Measurements from ENCODE around the gene TBK1. TPM values are rescaled to one million over a fixed set of nuclear protein-coding genes. Genes with fewer than 3 reads are reported as not detected.

The TBK1 gene
- total and polyA plus RNA-seq, 9 of the 15 experiments (the other 6 are each of a cell fraction or from before 2014, with no cell fraction given): 20.4 to 42.0 (median 27.8) TPM

GRCh38 chr12:64404470-64405256, 47.3 kb upstream of the TBK1 start (continued):
- no peak for TF ChIP-seq ZBTB49 (CRISPR knock-in tag; IDR thresholded peaks at IDR 0.05; ENCODE audit: borderline replicate concordance)
- 0 out of 2 replicates have a peak, but pooled peaks have one; percentile 58 for TF ChIP-seq ZNF609 (CRISPR knock-in tag; IDR thresholded peaks at IDR 0.05; ENCODE audit: borderline replicate concordance)
- TF ChIP-seq PYGO2 (tag; IDR thresholded peaks at IDR 0.05): no peak
- TF ChIP-seq THAP12 (CRISPR knock-in tag; IDR thresholded peaks at IDR 0.05): peak; percentile 88
- TF ChIP-seq E2F6 (IDR thresholded peaks at IDR 0.05; ENCODE audit: borderline replicate concordance in 1 of 2, extremely low read depth in 1 of 2, insufficient read depth in 1 of 2, insufficient read length in 1 of 2, low read depth in 1 of 2, low read length in 1 of 2, poor library complexity in 1 of 2, severe bottlenecking in 1 of 2): peak in 1 of 2 experiments; percentile 61
- TF ChIP-seq TAL1 (IDR thresholded peaks at IDR 0.05): no peak
- peak; percentile 35 for TF ChIP-seq SMAD3 (CRISPR knock-in tag; conservative IDR thresholded peaks at IDR 0.05)
